Hindlimb muscle (tissue), 1 donor: ENCODE results near the gene ZFAND3. TPM values are rescaled to one million over a fixed set of nuclear protein-coding genes. Genes with fewer than 3 reads are reported as not detected.

ENCODE experiments used
- DNase-seq: peaks from one replicate; pipeline ENCODE4 v3.0.0-alpha.2; 2013
- polyA plus RNA-seq: library from polyadenylated mRNA; unstranded; fragments of 120-200 nt; gene quantifications from one replicate; pipeline ENCODE4 v1.2.1, GENCODE V29; 2013; ENCODE audit not compliant: insufficient read length

Gene ZFAND3
- polyA plus RNA-seq, 1 donor = 95.5 TPM

- DNase-seq = no peak
These were observed 20.9 kb upstream of the ZFAND3 start for GRCh38 chr6:37798436-37799262.

- no peak for DNase-seq
These were observed 20.3 kb upstream of the ZFAND3 start for GRCh38 chr6:37799263-37799644.

DNA sequence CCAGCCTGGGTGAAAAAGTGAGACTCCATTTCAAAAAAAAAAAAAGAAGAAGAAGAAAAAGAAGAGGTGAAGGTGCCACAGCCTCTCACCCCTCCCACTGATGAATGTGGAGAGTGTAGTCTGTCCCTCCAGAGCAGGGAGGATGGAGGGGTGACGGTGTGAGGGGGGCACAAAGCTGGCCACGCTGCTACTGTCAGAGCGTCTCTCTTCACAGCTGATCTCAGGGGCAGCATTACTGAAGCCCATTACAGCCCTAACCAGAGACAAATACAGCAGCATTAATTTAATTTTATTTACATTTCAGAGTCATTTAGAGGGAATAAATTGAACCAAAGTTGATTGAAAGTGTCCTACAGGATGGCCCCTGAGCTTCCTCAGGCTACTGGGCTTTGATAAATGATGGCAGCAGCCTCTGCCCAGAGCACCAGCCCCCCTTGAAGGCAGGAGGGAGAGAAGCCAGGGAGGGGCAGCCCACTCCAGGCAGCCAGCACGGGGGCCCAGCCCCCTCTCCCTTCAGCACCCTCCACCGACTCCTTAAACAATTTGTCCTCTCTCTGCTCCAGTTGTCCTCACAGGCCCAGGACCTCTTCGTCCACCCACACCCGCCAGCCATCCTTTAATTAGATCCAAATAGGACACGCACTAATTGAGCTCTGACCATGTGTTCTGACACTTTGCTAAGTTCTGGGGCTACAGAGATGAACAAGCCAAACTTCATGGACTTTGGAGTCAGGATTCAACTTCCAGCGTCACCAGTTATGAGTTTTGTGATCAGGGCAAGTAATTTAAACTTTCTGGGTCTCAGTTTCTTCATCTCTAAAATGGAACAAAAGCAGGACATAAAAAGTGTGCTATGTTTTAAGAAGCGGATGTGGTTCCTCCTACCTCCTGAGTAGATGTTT, 18.6 kb upstream of the ZFAND3 start:
- no peak for DNase-seq

- no peak for DNase-seq
These were observed 18.0 kb upstream of the ZFAND3 start for GRCh38 chr6:37801605-37801940.

GRCh38 chr6:37802810-37803209, 16.7 kb upstream of the ZFAND3 start:
- no peak for DNase-seq

DNA sequence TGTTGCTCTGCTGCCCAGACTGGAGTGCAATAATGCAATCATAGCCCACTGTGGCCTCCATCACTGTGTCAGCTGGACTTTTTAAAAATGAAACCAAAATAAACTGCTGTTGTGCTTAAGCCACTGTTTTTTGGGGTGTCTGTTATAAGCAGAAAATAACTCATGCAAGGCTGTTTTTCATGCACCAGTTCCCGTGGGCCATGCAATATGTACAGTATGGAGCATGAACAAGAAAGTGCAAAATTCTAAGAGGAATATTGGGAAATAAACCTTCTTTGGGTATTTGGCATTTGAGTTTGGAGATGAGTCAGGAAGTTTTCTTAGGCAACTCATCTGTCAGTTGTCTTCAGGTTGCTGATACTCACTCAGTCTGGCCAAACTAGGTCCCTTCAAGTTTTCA, 14.9 kb upstream of the ZFAND3 start:
- DNase-seq = no peak

DNA sequence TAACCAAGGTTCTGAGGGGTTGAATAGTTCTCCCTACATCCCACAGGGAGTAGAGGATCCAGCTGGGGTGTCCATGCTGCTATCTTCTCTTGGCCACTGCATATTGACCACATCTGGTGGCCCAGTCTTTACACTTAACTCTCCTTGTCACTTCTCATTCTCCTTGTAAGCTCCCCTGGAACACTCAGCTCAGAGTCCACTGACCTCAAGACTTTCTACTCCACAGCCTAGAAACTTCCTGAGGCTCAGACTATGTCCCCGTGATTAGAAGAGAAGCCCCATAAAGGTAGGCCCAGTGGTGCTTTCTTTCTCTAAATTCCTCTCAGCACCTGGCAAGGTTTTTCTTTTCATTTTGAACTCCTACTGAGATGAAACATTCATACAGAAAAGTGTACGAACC, 13.3 kb upstream of the ZFAND3 start:
- no peak for DNase-seq

DNA sequence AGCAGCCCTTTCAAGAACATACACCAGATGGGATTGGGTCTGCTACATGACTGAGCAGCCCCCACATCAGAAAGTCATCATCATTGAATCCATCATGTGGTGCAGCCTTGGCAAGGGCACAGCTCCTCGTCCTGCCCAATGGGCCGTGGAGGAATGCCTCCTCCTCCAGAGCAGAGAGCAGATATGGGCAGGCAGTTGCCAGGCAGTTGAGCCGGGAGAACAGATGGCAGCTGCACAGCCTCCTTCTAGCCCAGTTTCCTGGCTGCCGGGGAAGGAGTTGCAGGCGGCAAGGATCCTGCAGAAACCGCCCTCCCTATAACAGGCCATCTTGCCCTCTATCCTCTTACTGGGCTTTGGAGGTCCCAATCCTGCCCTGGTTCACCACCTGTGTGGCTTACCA, 11.9 kb upstream of the ZFAND3 start:
- no peak for DNase-seq

DNA sequence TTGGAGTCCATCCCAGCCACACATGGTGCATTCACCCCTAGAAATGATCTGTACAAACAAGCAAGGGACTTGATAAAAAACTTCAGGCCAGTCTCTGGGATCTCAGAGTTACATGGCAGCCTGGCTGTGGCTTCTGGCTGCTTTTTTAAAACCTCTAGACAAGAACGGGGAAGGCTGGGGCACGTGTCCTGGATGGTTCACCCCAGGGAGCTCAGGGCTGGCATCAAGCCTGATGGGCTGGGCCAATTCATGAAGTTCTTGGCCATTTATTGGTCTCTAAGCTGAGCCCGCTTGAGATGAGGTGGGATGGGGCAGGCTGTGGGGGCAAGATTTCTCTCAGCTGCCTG, 10.4 kb upstream of the ZFAND3 start:
- no peak for DNase-seq

GRCh38 chr6:37812841-37813240, 6.7 kb upstream of the ZFAND3 start:
- no peak for DNase-seq

DNA sequence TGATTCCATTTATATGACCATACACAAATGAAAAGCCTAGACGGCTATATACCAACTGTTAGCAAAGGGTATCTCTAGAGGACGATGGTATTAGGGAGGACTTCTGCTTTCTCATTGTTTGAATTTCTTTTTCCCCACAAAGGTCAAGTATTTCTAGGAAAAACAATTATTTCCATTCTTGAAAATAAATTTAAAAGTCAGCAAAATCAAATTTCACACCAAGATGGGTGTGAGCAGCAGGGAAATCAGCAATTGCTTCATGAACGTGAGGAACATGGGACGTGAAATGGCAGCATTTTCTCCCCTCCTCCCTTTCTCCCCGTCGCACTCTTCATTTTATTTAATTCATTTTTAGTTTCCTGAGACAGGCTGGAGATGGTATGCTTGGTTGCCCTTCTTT, 5.2 kb upstream of the ZFAND3 start:
- DNase-seq = no peak

GRCh38 chr6:37816599-37817375, 2.7 kb upstream of the ZFAND3 start:
- no peak for DNase-seq

DNA sequence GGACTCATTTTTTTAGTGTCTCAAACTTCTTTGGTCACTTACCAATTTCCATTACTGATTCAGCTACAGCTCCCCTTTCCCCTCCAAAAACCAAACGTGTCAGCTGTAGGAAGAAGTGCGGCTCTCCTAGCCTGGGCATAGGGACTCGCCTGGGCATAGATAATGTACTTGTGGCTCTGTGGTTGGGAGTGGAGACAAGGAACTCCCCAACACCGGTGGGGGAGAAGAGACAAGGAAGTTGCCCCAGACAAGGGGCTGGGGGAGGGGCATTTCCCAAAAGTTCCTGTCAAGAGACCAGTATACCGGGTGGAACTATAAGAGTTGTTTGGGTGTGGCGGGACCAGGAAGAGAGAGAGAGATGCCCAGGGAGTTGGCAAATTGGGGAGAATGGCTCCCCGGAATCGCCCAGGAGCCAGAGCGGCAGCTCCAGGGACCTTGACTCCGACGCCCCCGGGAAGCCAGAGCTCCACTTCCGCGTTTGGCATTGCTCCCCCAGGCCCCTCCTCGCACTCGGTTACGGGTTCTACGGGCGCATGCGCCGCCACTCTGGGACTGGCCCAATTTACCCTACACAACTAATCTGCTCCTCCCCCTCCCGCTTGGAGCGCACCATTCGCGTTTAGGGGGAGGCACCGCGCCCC, 871 bp upstream of the ZFAND3 start:
- peak; percentile 97 for DNase-seq

GRCh38 chr6:37819802-37820717, 533 bp downstream of the ZFAND3 start:
- DNase-seq = peak; percentile 53

GRCh38 chr6:37820718-37821079, 1.2 kb downstream of the ZFAND3 start:
- DNase-seq = no peak

GRCh38 chr6:37821446-37821845, 1.9 kb downstream of the ZFAND3 start:
- no peak for DNase-seq

GRCh38 chr6:37822851-37823682, 3.5 kb downstream of the ZFAND3 start:
- no peak for DNase-seq

DNA sequence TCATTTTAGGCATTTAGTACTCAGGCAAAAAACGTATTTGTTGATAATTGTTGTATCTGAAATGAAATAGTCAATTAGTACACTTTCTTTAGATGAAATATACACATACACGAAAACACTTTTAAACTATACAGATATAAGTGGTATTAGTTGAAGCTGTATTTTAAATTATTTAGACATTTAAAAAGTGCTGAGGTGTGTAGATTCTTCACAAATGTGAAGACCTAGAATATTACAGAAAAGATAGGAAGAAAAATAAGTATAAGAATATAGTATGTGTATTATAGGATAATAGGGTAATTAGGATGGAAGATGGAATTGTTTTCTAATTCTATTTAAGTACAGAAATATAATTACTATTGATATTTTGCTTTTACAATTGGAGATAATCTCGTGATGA, 4.6 kb downstream of the ZFAND3 start:
- DNase-seq = no peak

GRCh38 chr6:37826188-37826587, 6.7 kb downstream of the ZFAND3 start:
- no peak for DNase-seq

DNA sequence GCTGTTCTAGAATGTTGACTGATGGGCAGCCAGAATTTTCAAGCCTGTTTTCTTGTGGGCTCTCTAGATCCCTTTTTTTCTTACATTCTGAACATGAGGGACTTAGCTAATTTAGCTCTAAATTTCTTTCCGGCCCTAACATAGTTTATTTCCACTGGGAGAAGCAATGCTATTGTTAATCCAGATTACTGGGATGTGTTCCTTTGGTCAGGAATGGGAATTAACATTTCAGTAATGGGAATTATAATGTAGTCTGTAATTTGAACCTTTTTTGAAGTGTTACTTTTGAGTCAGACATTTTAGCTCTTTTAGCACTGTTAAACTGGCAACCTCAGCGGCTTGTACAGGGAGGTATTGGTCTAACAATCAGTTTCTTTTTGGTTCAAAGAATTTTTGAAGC, 7.5 kb downstream of the ZFAND3 start:
- no peak for DNase-seq
